ENCODE results near the gene FYN.

GRCh38 chr6:111864138-111865048 lies 8.9 kb downstream of the FYN start:
- no peak for TF ChIP-seq POLR2A (IDR thresholded peaks at IDR 0.05; ENCODE audit: low read depth, low read length)
- no peak for TF ChIP-seq POLR2AphosphoS5 (IDR thresholded peaks at IDR 0.05; ENCODE audit: low read depth, low read length)
- no peak for TF ChIP-seq TAF1 (IDR thresholded peaks at IDR 0.05; ENCODE audit: low read depth, low read length)
- no peak for TF ChIP-seq SPI1 (IDR thresholded peaks at IDR 0.05; ENCODE audit: low read depth, low read length)

All from GM12891 (cell line).